GM19035 (cell line): ENCODE results near the gene SLC39A3.

Source experiments
- ATAC-seq: cut with Tn5 transposase; IDR thresholded peaks from one replicate; pipeline ENCODE4 v1.9.1; 2021; ENCODE audit not compliant: unreplicated experiment

Gene SLC39A3

GRCh38 chr19:2750808-2751437, 11.1 kb upstream of the SLC39A3 start:
- no peak for ATAC-seq

GRCh38 chr19:2747349-2747748, 7.5 kb upstream of the SLC39A3 start:
- ATAC-seq: peak; percentile 45

- ATAC-seq: no peak
Observed at GRCh38 chr19:2744113-2744512, 4.3 kb upstream of the SLC39A3 start.

GRCh38 chr19:2743099-2743498, 3.3 kb upstream of the SLC39A3 start:
- ATAC-seq: no peak

- no peak for ATAC-seq
Observed at GRCh38 chr19:2740314-2740656, 468 bp upstream of the SLC39A3 start.

- ATAC-seq: no peak
Observed at GRCh38 chr19:2736550-2737190, 3.1 kb downstream of the SLC39A3 start.

GRCh38 chr19:2735374-2735773, 4.4 kb downstream of the SLC39A3 start:
- no peak for ATAC-seq

GRCh38 chr19:2734589-2735288, 5.1 kb downstream of the SLC39A3 start:
- ATAC-seq: no peak

- ATAC-seq: no peak
Observed at GRCh38 chr19:2733930-2734588, 5.8 kb downstream of the SLC39A3 start.

- ATAC-seq: no peak
Observed at GRCh38 chr19:2732883-2733282, 6.9 kb downstream of the SLC39A3 start.

GRCh38 chr19:2732157-2732725, 7.6 kb downstream of the SLC39A3 start:
- ATAC-seq: no peak

GRCh38 chr19:2731181-2731995, 8.4 kb downstream of the SLC39A3 start:
- no peak for ATAC-seq

GRCh38 chr19:2729943-2730818, 9.6 kb downstream of the SLC39A3 start:
- ATAC-seq: no peak

GRCh38 chr19:2728783-2729387, 10.9 kb downstream of the SLC39A3 start:
- ATAC-seq: no peak

GRCh38 chr19:2727640-2727944, 12.2 kb downstream of the SLC39A3 start:
- ATAC-seq: no peak

GRCh38 chr19:2726904-2727639, 12.7 kb downstream of the SLC39A3 start:
- no peak for ATAC-seq

GRCh38 chr19:2726160-2726855, 13.5 kb downstream of the SLC39A3 start:
- ATAC-seq: no peak

GRCh38 chr19:2724148-2724557, 15.7 kb downstream of the SLC39A3 start:
- no peak for ATAC-seq
